HEK293T (cell line): ENCODE results near the gene MTA3.

ENCODE experiments used
- CTCF ChIA-PET: fragments of 350-600 bp; formaldehyde crosslinking; extraction: SDS; loops from one replicate; lab custom pipeline; 2021; ENCODE audit warnings: antibody characterized with exemption, inconsistent platforms; lab: Yijun Ruan, JAX
- POLR2A ChIA-PET: fragments of 350-600 bp; formaldehyde crosslinking; extraction: SDS; loops from one replicate; lab custom pipeline; 2020; ENCODE audit warnings: antibody characterized with exemption, inconsistent platforms; lab: Yijun Ruan, JAX
- DNase-seq: peaks from one replicate; pipeline ENCODE4 v3.0.0; 2012; ENCODE audit warnings: mixed read lengths; ENCODE audit errors: extremely low spot score
- ARNT ChIP-seq: fragments of 450-650 bp; IDR thresholded peaks from 2 replicates; pipeline ENCODE4 v1.6.1; 2017; ENCODE audit warnings: mild to moderate bottlenecking
- BHLHE40 ChIP-seq: fragments of 450-650 bp; IDR thresholded peaks from 2 replicates; pipeline ENCODE4 v1.6.1; 2016; ENCODE audit warnings: mild to moderate bottlenecking, moderate library complexity, borderline replicate concordance
- CTBP1 ChIP-seq: fragments of 450-650 bp; IDR thresholded peaks from 2 replicates; pipeline ENCODE4 v1.6.1; 2016; ENCODE audit warnings: borderline replicate concordance
- ELF4 ChIP-seq: fragments of 450-650 bp; IDR thresholded peaks from 2 replicates; pipeline ENCODE4 v1.6.1; 2017; ENCODE audit warnings: antibody characterized with exemption
- FOXA1 ChIP-seq: fragments of 450-650 bp; IDR thresholded peaks from 2 replicates; pipeline ENCODE4 v1.6.1; 2016; ENCODE audit warnings: mild to moderate bottlenecking
- FOXK2 ChIP-seq: fragments of 450-650 bp; IDR thresholded peaks from 2 replicates; pipeline ENCODE4 v1.6.1; 2016; ENCODE audit warnings: mild to moderate bottlenecking
- FOXM1 ChIP-seq: fragments of 450-650 bp; IDR thresholded peaks from 2 replicates; pipeline ENCODE4 v1.6.1; 2017; ENCODE audit warnings: mild to moderate bottlenecking, borderline replicate concordance
- HDGF ChIP-seq: fragments of 450-650 bp; IDR thresholded peaks from 2 replicates; pipeline ENCODE4 v1.6.1; 2017; ENCODE audit warnings: antibody characterized with exemption, borderline replicate concordance
- L3MBTL2 ChIP-seq: fragments of 450-650 bp; conservative IDR thresholded peaks from 2 replicates; pipeline ENCODE4 v1.6.1; 2016; ENCODE audit warnings: mild to moderate bottlenecking
- LEF1 ChIP-seq: fragments of 450-650 bp; IDR thresholded peaks from 2 replicates; pipeline ENCODE4 v1.6.1; 2017; ENCODE audit warnings: mild to moderate bottlenecking, borderline replicate concordance
- NFRKB ChIP-seq: fragments of 450-650 bp; IDR thresholded peaks from 2 replicates; pipeline ENCODE4 v1.6.1; 2016; ENCODE audit warnings: mild to moderate bottlenecking, moderate library complexity
- SP1 ChIP-seq: fragments of 450-650 bp; IDR thresholded peaks from 2 replicates; pipeline ENCODE4 v1.6.1; 2017
- SUZ12 ChIP-seq: fragments of 450-650 bp; IDR thresholded peaks from 2 replicates; pipeline ENCODE4 v1.6.1; 2016; ENCODE audit warnings: mild to moderate bottlenecking
- TARDBP ChIP-seq: fragments of 450-650 bp; IDR thresholded peaks from 2 replicates; pipeline ENCODE4 v1.6.1; 2016
- ZNF384 ChIP-seq: fragments of 450-650 bp; IDR thresholded peaks from 2 replicates; pipeline ENCODE4 v1.6.1; 2016
- TF ChIP-seq, protein P1 (sequence below): fragments of 450-650 bp; IDR thresholded peaks from 2 replicates; pipeline ENCODE4 v1.6.1; 2016

The MTA3 gene

DNA sequence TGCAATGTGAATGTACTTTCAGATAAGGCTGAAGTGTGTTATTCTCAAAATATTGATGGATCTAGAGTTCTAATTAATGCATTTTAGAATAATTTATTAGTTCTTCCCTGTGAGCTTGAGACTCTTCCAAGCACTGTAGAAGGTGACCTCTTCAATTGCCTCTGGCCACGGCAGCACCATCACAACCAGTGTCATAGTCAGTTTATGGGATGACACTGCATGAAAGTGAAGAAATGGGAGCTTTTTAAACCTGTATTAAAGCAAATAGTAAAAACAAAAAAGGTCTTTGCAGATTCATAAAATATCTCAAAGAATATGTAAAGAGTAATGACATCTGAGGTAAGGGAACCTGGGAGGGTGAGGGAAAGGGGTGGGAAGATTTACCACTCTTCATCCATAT, 143.5 kb downstream of the MTA3 start:
- no peak for DNase-seq
- TF ChIP-seq NFRKB (no peak), FOXA1 (no peak), HDGF (no peak), ZNF384 (no peak), FOXK2 (no peak), ELF4 (no peak), BHLHE40 (no peak), SUZ12 (no peak), LEF1 (no peak), FOXM1 (no peak), CTBP1 (no peak), L3MBTL2 (no peak), ARNT (no peak), SP1 (no peak), TARDBP (no peak)
- TF ChIP-seq, protein P1, sequence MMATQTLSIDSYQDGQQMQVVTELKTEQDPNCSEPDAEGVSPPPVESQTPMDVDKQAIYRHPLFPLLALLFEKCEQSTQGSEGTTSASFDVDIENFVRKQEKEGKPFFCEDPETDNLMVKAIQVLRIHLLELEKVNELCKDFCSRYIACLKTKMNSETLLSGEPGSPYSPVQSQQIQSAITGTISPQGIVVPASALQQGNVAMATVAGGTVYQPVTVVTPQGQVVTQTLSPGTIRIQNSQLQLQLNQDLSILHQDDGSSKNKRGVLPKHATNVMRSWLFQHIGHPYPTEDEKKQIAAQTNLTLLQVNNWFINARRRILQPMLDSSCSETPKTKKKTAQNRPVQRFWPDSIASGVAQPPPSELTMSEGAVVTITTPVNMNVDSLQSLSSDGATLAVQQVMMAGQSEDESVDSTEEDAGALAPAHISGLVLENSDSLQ: no peak
- POLR2A ChIA-PET: no interaction called here
- CTCF ChIA-PET: no interaction called here

DNA sequence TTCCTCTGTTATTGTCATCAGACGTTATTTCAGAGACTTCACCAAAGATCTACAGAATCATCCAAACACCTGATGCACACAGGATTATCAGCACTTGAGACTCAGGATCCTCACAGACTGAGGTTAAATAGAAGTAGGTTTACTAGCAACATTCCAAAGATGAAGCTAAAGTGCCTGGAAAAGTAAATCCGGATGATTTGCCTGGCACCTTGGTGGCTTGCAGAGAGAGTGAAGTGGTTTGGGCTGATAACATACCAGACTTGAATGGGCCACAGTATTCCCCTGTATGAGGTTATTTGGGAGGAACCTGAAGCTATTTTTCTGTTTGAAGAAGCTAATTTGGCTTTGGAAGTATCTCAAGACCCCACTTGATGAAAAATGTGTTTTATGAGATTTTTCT, 144.5 kb downstream of the MTA3 start:
- CTCF ChIA-PET: interaction anchor here (0.6 kb wide), 1 partner anchor 57 kb away, joined by 3 read pairs; no protein-coding TSS in a partner anchor
- POLR2A ChIA-PET: interaction anchor here (0.6 kb wide), 1 partner anchor 45 kb away, joined by 3 read pairs; no protein-coding TSS in a partner anchor
- DNase-seq: no peak
- TF ChIP-seq NFRKB (no peak), FOXM1 (no peak), CTBP1 (no peak), LEF1 (no peak), ZNF384 (no peak)
- TF ChIP-seq, protein P1: no peak

DNA sequence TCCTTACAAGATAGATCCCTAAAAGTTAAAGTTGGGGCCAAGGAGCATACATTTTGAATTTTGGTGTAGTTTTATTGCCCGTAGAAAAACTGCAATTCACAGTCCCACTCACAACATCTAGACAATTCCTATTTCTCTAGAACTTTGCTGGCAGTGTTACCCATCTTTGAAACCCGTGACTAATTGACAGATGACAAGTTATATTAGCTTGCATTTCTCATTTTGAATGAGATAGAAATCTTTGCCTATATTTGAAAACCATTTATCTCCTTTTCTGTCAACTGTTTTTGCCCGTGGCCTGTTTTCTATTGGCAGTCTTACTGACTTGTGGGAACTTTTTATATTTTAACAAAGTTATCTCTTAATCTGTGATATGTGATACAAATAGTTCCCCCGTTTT, 145.5 kb downstream of the MTA3 start:
- ChIA-PET CTCF (no interaction called here), POLR2A (no interaction called here)
- DNase-seq: no peak
- TF ChIP-seq LEF1: no peak
- no peak for TF ChIP-seq CTBP1

DNA sequence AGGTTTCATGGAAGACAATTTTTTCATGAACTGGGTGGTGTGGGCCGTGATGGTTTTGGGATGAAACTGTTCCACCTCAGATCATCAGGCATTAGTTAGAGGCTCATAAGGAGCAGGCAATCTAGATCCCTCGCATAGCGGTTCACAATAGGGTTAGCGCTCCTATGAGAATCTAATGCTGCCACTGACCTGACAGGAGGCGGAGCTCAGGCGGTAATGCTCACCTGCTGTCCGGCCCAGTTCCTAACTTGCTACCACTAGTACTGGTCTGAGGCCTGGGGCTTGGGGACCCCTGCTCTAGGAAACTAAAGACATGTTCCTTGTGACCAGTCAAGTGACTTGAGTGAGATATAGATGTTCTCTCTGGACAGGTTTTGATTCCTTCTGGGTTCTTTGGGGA, 146.3 kb downstream of the MTA3 start:
- CTCF ChIA-PET: no interaction called here
- TF ChIP-seq SP1 (no peak), L3MBTL2 (no peak), ELF4 (no peak), ZNF384 (no peak)

DNA sequence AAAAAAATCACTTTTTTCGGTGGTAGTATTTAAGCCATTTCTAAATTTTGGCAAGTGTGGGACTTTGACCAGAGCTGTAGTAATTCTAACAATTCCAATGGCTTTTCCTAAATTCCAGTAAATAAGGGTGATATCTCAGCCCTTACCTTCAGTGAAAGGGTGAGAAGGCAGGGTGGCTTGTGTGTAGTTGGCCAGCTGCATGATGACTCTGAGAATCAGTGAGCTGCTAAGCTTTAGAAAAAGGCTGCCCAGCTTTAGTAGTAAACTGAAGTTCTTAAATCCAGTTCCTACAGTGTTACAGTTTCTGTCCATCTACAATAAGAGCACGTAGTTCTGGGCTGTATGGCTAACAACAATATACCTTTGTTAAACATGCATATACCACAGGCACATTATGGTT, 153.5 kb downstream of the MTA3 start:
- TF ChIP-seq ZNF384: no peak
- no peak for TF ChIP-seq CTBP1
- no peak for TF ChIP-seq NFRKB
- no peak for TF ChIP-seq ELF4
- no peak for TF ChIP-seq FOXM1
- TF ChIP-seq L3MBTL2: no peak
- TF ChIP-seq TARDBP: no peak
- TF ChIP-seq FOXA1: no peak
- TF ChIP-seq HDGF: no peak
- TF ChIP-seq LEF1: no peak
- TF ChIP-seq SUZ12: no peak
- TF ChIP-seq, protein P1: no peak
- DNase-seq: no peak
- CTCF ChIA-PET: no interaction called here
- POLR2A ChIA-PET: no interaction called here

More for the DNA sequence above, 146.3 kb downstream of the MTA3 start:
- POLR2A ChIA-PET: no interaction called here
- DNase-seq: no peak

DNA sequence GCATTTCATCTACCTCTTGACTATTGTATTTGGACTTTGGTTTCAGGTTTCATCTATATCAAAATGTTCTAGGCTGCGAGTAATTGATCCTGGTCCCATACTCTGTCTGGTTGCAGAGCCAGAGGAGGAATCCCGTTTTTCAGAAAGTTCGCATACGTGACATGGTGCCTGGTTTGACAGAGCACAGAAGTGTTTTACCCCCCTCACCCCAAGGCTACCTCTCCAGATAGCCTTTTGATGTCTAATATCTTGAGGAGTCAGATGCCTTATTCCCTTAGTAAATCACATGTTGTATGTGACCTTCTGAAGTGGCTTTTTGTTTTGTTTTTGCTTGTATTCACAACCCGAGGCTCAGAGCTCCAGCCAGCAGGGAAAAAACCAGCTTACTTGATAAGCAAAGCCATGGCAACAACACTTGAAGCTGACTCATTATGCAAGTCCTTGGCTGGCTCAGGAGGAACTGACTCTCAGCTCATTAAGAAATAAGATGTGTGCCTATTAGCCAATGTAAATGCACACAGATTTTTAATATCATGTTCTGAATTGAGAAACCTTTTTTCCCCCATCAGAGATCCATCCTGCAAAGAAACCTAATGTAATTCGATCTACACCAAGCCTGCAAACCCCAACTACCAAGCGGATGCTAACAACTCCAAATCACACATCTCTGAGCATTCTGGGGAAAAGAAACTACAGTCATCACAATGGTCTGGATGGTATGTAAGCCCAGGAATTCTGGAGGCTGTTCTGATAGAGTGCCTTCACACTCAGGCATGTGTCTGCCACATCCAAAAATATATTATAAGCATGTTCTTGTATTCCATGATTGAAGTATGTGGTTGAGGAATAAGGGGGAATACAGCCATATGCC, 154.1 kb downstream of the MTA3 start:
- POLR2A ChIA-PET: no interaction called here
- DNase-seq: no peak
- CTCF ChIA-PET: no interaction called here
- TF ChIP-seq TARDBP (no peak), FOXM1 (no peak), SP1 (no peak), ZNF384 (no peak), HDGF (no peak), BHLHE40 (no peak), NFRKB (no peak), FOXA1 (no peak), ELF4 (no peak), L3MBTL2 (no peak), ARNT (no peak), SUZ12 (no peak), FOXK2 (no peak)
- TF ChIP-seq, protein P1: no peak
